ENCODE data around the gene TPK1.

The TPK1 gene

DNA sequence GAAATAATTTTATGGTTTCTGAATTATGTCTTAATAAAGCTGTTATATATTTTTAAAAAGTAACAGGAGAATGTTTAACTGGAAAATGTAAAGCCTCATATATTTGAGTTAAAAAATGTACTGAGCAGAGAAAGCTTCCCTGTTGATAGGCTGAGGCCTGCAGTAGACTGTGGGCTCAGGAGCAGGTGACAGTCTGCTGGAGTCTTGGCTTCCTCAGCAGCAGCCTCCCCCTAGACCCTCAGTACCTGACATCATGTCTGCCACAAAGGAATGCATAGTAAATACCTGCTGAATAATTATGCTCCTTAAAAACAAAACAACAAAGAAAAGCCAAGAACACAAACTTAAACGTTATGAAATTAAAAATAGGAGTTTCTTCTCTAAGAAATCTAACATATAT lies 358.5 kb downstream of the TPK1 start:
- no peaks in the 10 kb centered on the region for H4K20me1 ChIP-seq

DNA sequence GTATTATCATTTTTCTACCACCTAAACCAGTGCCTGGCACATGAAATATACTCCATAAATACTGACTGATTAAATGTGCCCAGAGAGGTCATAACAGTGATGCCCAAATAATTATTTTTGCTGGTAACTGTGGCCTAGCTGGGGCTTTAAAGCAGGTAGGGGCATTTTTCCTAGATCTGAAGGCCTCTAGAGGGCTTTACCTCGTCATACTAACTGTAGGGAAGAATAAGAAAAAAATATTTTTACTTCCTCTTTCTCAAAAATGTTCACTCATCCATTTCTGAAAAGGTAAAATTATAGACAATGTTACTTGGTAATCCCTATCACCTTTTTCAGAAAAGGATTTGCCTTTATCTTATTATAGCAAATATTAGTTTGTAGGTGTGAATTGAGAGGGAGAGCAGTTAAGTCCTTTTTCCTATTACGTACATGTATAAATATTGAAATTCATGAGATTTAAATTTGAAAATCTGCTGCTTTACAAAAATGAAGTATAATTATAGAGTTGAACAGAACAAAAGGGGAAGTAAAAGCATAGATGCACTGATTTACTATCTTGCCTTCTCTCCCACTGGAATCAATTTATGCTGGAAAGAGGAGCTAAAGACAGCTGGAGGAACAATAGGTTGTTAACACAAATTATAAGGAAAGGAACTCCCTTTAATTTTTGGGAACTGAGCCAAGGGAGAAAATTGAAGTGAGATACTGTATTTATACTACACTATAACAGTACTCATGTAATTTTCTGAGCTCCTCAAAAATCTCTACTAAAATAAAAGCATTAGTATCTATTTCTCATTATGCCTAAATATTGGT lies 360.8 kb downstream of the TPK1 start:
- no peak for TF ChIP-seq Cebpa-rat (IDR thresholded peaks at IDR 0.05)
- no peaks in the 10 kb centered on the region for H4K20me1 ChIP-seq
- H3K9ac ChIP-seq: no peak overlapping the region
- no peaks in the 10 kb centered on the region for H3K27me3 ChIP-seq
- no peak overlapping the region for H3K27ac ChIP-seq
- H3K4me2 ChIP-seq: no peak overlapping the region
- H3K4me1 ChIP-seq: no peaks in the 10 kb centered on the region
- H3K4me3 ChIP-seq: no peak overlapping the region
- H3K9me3 ChIP-seq: no peaks in the 10 kb centered on the region
- no peaks in the 10 kb centered on the region for H3K36me3 ChIP-seq

More for the DNA sequence above, 358.5 kb downstream of the TPK1 start:
- no peak overlapping the region for H3K27ac ChIP-seq
- no peak for TF ChIP-seq Cebpa-rat (IDR thresholded peaks at IDR 0.05)
- no peaks in the 10 kb centered on the region for H3K9me3 ChIP-seq
- H3K4me2 ChIP-seq: no peak overlapping the region
- no peak overlapping the region for H3K9ac ChIP-seq
- no peaks in the 10 kb centered on the region for H3K27me3 ChIP-seq
- H3K4me3 ChIP-seq: no peak overlapping the region
- no peaks in the 10 kb centered on the region for H3K4me1 ChIP-seq
- no peaks in the 10 kb centered on the region for H3K36me3 ChIP-seq

DNA sequence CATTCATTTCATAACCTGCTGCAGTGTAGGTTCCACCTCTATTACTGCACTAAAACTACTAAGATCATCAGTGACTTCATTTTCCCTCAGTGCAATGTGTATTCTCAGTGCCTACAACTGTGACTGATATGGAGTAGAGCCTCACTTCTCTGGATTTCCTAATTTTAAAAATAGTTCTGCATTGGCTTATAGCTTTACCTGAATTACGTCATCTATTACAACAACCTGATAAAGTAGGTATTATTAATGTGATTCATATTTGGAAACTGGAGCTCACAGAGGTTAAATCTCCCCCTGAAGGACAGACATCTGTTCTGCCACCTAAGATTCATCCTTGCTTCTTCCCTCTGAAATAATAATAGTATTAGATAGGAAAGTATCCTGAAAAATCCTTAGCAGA lies 361.5 kb downstream of the TPK1 start:
- no peak for TF ChIP-seq Cebpa-rat (IDR thresholded peaks at IDR 0.05)
- no peak overlapping the region for H3K9ac ChIP-seq
- no peaks in the 10 kb centered on the region for H3K4me1 ChIP-seq
- no peak overlapping the region for H3K27ac ChIP-seq
- no peak overlapping the region for H3K4me2 ChIP-seq
- no peaks in the 10 kb centered on the region for H3K9me3 ChIP-seq
- no peak overlapping the region for H3K4me3 ChIP-seq
- no peaks in the 10 kb centered on the region for H3K27me3 ChIP-seq
- no peaks in the 10 kb centered on the region for H3K36me3 ChIP-seq
- no peaks in the 10 kb centered on the region for H4K20me1 ChIP-seq

DNA sequence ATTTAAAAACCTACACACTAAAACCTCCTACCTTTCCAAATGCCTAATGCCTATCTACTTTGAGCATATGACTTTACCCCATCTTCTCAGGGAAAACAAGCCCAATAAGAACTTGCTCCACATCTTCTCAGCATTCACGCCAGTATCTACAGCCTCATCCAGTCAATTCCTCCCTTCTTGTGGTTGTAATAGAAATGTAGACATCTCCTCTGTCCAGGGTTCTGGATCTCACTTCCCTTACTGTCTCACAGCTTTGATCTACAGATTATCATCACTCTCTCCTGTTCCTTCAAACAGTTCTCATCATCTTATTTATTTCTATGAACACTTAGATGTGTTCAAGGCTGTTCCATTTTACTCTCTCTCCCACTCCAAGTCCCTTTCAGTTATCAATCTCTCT lies 361.9 kb downstream of the TPK1 start:
- H3K9ac ChIP-seq: no peak overlapping the region

DNA sequence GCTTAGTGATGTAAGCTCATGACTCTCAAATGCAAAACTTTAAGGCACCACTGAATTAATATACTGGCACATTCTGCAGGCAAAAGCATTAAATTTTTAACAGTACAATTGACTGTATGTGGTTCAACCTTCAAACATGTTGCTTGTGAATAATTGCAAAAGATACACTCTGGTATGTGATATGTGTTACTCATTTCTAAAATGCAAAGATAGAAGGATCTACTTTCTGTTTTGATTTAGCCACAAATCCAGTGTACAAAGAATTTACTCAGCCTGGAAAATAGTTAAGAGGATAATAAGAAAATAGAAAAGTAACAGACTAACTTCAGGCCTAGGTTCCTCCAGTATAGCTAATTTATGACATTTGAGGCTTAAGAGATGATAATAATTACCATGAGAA lies 365.8 kb downstream of the TPK1 start:
- H3K4me1 ChIP-seq: no peaks in the 10 kb centered on the region
- no peak overlapping the region for H3K4me3 ChIP-seq
- no peak overlapping the region for H3K9ac ChIP-seq
- no peaks in the 10 kb centered on the region for H4K20me1 ChIP-seq
- H3K9me3 ChIP-seq: no peaks in the 10 kb centered on the region
- no peak overlapping the region for H3K4me2 ChIP-seq
- TF ChIP-seq Cebpa-rat (IDR thresholded peaks at IDR 0.05): no peak
- H3K27ac ChIP-seq: no peak overlapping the region
- H3K27me3 ChIP-seq: no peaks in the 10 kb centered on the region
- H3K36me3 ChIP-seq: no peaks in the 10 kb centered on the region

More for the DNA sequence above, 361.9 kb downstream of the TPK1 start:
- no peak overlapping the region for H3K4me3 ChIP-seq
- no peaks in the 10 kb centered on the region for H3K27me3 ChIP-seq
- H4K20me1 ChIP-seq: no peaks in the 10 kb centered on the region
- H3K27ac ChIP-seq: no peak overlapping the region
- no peaks in the 10 kb centered on the region for H3K4me1 ChIP-seq
- H3K36me3 ChIP-seq: no peaks in the 10 kb centered on the region
- no peaks in the 10 kb centered on the region for H3K9me3 ChIP-seq
- no peak for TF ChIP-seq Cebpa-rat (IDR thresholded peaks at IDR 0.05)
- no peak overlapping the region for H3K4me2 ChIP-seq

DNA sequence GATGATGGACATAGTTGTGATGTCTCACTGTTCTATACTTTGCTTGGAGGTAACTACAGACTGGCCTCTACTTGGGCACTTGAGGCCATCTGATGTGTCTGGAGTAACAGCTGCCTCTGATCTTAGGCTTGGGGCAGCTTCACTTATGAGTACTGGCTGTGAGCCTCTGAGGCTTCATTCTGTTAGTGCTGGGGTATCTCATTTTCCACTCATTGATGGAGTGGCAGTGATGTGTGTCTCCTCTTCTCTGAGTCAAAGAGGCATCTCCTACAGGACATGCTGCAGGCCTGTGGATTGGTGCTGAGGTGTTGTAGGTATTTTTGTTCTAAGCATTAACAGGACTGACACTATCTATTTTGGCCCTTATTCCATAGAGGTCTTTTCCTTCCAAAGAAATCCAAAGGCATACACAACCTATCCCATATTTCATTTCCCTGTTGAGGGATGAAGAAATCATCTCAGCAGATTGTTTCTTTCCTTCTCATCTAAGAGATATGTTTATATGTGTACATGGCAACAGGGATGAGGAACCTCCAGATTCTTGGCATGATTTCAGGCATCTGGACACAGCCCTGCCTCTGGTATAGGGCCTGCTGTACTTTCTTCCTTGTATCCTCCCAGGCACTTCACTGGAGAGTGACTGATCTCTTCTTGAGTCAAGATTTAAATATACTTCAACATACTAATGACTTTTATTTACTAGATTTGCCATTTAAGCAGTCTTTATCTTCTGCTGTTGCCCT lies 366.7 kb downstream of the TPK1 start:
- Histone ChIP-seq H3K9ac (no peak overlapping the region), H3K4me1 (no peaks in the 10 kb centered on the region), H3K36me3 (no peaks in the 10 kb centered on the region), H3K27ac (no peak overlapping the region), H3K9me3 (no peaks in the 10 kb centered on the region), H3K4me3 (no peak overlapping the region), H3K4me2 (no peak overlapping the region), H3K27me3 (no peaks in the 10 kb centered on the region), H4K20me1 (no peaks in the 10 kb centered on the region)
- TF ChIP-seq Cebpa-rat (IDR thresholded peaks at IDR 0.05): no peak

DNA sequence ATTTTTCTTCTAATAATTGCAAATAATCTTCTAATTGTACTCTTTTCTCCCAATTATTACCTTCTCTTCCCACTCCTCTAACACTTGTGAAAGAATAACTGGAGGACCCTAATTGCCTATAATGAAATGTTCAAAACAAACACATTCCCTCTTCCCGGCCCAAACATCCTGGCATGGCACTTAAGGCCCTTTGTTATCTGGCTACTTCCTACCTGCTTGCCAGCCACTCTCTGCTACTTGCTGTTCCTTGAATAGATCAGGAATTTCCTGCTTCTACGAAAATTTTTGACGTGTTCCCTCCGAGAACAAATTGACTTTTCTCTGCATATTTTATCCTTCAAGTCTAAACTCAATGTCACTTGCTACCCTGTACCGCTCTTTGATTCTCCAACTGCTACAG lies 376.2 kb downstream of the TPK1 start:
- Histone ChIP-seq H3K36me3 (no peaks in the 10 kb centered on the region), H3K4me2 (no peak overlapping the region), H3K9me3 (peaks cover 7% of the 10 kb centered on the region), H3K9ac (no peak overlapping the region), H3K4me3 (no peak overlapping the region), H3K27me3 (no peaks in the 10 kb centered on the region), H3K27ac (no peak overlapping the region), H3K4me1 (no peaks in the 10 kb centered on the region), H4K20me1 (no peaks in the 10 kb centered on the region)
- TF ChIP-seq Cebpa-rat (IDR thresholded peaks at IDR 0.05): no peak

DNA sequence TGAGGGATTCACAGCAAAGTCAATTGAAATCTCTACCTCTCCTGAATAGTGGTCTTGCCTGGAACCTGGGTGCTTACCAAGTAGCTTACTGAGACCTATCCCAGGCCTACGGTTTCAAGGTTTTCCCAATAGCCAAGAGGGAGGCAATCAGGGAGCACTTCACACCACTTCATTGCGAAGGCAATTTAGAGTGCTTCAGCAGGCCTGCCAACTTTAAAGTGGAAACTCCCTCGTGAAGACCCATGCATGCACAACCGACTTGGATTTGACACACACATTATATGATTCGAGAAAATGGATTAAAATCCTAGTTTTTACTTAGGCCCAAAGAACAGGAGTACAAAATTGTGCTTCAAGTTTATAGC lies 380.8 kb downstream of the TPK1 start:
- no peak overlapping the region for H3K27ac ChIP-seq
- H3K9ac ChIP-seq: no peak overlapping the region
- H3K9me3 ChIP-seq: no peaks in the 10 kb centered on the region
- no peak overlapping the region for H3K4me2 ChIP-seq
- no peak overlapping the region for H3K4me3 ChIP-seq
- H4K20me1 ChIP-seq: no peaks in the 10 kb centered on the region
- H3K27me3 ChIP-seq: no peaks in the 10 kb centered on the region
- no peak for TF ChIP-seq Cebpa-rat (IDR thresholded peaks at IDR 0.05)
- H3K36me3 ChIP-seq: no peaks in the 10 kb centered on the region
- no peaks in the 10 kb centered on the region for H3K4me1 ChIP-seq

DNA sequence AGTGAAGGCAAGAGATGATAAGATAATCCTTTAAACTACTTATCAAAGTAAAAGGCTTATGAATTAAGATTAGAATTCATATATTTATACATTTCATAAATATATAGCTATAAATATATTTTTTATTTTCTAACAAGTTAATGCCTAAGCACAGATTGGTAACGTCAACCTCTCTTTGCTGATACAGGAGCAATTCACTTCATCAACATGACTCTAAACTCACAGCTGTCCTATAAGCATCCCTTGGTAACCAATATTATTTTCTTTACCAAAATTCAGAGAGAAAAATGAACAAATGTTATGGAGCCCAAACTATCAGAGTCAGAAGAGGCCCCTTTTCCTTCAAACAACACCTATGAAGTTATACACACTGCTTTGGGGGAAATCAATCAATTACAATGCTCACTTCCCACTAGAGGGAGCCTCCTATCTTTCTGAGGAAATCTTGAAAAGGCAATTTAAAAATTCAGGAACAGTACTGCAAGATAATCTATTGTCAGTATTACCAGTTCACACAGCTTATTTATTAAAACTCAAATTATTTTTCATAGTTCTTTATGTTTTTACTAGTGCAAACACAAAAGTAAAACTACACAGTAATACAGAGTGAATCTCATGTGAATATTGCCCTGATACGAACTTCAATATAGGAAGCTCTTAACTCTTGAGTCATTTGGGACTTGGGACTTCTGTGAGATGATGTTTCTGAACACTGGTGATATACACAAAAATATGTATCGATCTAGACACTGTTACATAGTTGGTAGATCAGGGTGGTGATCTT lies 381.4 kb downstream of the TPK1 start:
- Histone ChIP-seq H3K9me3 (no peaks in the 10 kb centered on the region), H3K27me3 (no peaks in the 10 kb centered on the region), H3K4me1 (no peaks in the 10 kb centered on the region), H3K4me3 (no peak overlapping the region), H3K27ac (no peak overlapping the region), H3K9ac (no peak overlapping the region), H3K4me2 (no peak overlapping the region), H4K20me1 (no peaks in the 10 kb centered on the region), H3K36me3 (no peaks in the 10 kb centered on the region)
- no peak for TF ChIP-seq Cebpa-rat (IDR thresholded peaks at IDR 0.05)

DNA sequence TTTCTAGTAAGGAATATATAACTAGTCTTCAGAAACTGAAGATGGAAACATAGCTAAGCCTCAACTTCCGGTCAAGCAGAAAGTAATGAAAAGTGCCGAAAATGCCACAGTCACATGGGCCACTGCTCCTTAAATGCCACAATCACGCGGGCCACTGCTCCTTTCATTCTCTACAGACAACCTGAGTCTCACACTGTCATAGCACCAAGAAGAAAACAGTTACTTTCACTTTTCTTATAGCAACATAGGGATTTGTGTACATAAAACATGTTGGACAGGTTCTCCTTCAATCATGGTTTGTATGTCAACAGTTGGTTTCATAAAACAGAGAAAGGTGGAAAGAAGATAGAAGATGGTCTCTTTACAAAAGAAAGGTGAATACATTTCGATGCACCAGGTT lies 383.8 kb downstream of the TPK1 start:
- Histone ChIP-seq H3K4me1 (no peaks in the 10 kb centered on the region), H4K20me1 (no peaks in the 10 kb centered on the region), H3K9me3 (no peaks in the 10 kb centered on the region), H3K4me2 (no peak overlapping the region), H3K9ac (no peak overlapping the region), H3K36me3 (no peaks in the 10 kb centered on the region), H3K4me3 (no peak overlapping the region), H3K27ac (no peak overlapping the region), H3K27me3 (no peaks in the 10 kb centered on the region)
- TF ChIP-seq Cebpa-rat (IDR thresholded peaks at IDR 0.05): no peak

Measured in BLaER1 (cell line).